GM12864 (cell line): ENCODE results near the gene LIPI.

Experiments
- DNase-seq: peaks from one replicate; pipeline ENCODE4 v3.0.0-alpha.2; 2011; ENCODE audit warnings: low read depth
- H3K4me3 ChIP-seq: 2 replicates; pipeline ENCODE4 v1.5.1; 2011; ENCODE audit warnings: mild to moderate bottlenecking, low read depth, low read length, control low read depth
- TF ChIP-seq, protein P1 (sequence below): IDR thresholded peaks from 2 replicates; pipeline ENCODE4 v1.5.1; 2011; ENCODE audit warnings: low read depth, mild to moderate bottlenecking, moderate library complexity, low read length, control low read depth, inconsistent platforms; ENCODE audit errors: missing control alignments

LIPI gene

DNA sequence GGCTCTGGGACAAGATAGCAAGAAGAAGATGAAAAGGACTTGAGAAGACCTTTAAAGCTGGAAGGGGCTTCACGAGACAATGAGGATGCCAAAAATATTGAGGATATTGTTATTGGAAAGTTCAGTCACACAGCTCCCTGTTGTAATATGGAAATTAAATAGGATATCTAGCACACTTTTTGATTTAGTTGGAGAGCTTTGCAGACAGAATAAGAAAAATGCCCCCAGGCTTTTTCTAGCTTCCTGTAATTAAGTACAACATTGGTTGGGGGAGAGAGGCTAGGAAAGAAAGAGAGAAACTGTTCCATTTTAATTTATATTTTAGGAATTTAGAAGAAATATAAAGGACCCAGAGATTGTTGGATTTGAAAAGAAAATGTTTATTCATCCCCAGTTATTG is 32.7 kb upstream of the LIPI start:
- H3K4me3 ChIP-seq: no peak overlapping the region
- TF ChIP-seq, protein P1, sequence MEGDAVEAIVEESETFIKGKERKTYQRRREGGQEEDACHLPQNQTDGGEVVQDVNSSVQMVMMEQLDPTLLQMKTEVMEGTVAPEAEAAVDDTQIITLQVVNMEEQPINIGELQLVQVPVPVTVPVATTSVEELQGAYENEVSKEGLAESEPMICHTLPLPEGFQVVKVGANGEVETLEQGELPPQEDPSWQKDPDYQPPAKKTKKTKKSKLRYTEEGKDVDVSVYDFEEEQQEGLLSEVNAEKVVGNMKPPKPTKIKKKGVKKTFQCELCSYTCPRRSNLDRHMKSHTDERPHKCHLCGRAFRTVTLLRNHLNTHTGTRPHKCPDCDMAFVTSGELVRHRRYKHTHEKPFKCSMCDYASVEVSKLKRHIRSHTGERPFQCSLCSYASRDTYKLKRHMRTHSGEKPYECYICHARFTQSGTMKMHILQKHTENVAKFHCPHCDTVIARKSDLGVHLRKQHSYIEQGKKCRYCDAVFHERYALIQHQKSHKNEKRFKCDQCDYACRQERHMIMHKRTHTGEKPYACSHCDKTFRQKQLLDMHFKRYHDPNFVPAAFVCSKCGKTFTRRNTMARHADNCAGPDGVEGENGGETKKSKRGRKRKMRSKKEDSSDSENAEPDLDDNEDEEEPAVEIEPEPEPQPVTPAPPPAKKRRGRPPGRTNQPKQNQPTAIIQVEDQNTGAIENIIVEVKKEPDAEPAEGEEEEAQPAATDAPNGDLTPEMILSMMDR: no peak
- no peak for DNase-seq

DNA sequence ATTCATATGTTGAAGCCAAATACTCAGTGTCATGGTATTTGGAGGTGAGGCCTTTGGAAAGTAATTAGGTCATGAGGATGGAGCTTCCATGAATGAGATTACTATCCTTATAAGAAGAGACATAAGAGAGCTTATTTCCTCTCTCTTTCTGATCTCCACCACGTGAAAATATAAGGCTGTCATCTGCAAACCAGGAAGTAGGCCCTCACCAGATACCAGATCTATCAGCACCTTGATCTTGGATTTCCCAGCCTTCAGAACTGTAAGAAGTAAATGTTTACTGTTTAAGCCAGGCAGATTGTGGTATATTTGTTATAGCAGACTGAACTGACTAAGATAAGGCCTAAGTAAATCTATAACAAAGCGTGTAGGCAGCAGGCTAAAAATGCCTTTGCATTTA is 30.5 kb upstream of the LIPI start:
- no peak for DNase-seq
- TF ChIP-seq, protein P1: no peak
- H3K4me3 ChIP-seq: no peak overlapping the region

DNA sequence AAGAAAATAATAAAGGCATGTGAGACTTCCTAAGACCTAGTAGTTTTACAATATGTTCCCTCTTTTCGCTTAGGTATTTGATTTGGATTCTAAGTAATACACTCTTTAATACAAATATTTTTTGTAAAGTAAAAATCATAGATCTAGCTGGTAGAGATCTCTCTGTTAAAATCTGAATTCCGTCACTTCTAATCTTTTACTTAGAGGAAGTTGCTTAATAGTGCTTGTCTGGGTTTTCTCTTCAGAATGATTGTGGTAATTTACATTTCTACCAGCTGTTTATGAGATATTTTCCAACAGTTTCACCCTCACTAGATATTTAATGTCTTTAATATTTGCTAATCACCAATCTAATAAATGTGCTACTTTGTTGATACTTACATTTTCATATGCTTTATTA is 28.5 kb upstream of the LIPI start:
- TF ChIP-seq, protein P1: no peak
- no peak overlapping the region for H3K4me3 ChIP-seq
- no peak for DNase-seq

DNA sequence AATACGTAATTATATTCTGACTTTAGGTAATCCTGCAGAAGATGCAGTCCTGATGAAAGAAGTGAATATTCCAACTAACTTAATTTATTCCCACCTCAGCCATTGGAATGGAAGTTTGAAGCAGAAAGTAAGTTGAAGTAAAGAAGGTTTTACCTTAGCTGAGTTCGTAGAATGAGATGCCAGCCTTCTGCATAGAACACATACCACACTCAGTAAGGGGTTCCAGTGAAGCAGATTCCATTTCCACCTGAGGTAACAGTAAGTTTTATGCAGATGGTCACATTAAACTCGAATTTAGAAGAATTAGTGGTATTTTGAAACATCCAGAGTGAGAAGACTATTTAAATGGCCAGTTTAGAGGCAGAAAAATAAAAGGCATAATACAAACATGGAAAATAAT is 25.4 kb upstream of the LIPI start:
- DNase-seq: no peak
- TF ChIP-seq, protein P1: no peak
- no peak overlapping the region for H3K4me3 ChIP-seq

DNA sequence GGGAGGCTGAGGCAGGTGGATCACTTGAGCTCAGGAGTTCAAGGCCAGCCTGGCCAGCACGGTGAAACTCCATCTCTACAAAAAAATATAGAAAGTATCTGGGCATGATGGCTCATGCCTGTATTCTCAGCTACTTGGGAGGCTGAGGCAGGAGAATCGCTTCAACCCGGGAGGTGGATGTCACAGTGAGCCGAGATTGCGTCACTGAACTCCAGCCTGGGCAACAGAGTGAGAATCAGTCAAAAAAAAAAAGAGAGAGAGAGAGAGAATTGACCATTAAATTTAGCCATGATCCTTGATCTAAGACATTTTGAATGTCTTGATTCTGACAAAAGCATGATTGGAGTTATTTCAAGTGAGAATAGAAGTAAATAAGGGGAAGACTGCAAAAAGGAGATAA is 24.3 kb upstream of the LIPI start:
- no peak for DNase-seq
- H3K4me3 ChIP-seq: no peak overlapping the region
- TF ChIP-seq, protein P1: no peak

DNA sequence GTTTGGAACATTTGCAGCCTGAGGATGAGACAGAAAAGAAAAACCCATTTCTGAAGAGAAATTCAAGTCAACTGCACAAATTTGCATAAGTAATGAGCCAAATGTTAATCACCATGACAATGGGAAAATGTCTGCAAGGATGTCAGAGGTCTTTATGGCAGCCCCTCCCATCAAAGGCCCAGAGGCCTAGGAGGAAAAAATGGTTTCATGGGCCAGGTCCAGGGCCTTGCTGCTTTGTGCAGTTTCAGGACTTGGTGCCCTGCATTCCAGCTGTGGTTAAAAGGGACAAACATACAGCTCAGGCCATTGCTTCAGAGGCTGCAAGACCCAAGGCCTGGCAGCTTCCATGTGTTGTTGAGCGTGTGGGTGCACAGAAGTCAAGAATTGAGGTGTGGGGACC is 18.6 kb upstream of the LIPI start:
- H3K4me3 ChIP-seq: no peak overlapping the region
- TF ChIP-seq, protein P1: no peak
- no peak for DNase-seq

DNA sequence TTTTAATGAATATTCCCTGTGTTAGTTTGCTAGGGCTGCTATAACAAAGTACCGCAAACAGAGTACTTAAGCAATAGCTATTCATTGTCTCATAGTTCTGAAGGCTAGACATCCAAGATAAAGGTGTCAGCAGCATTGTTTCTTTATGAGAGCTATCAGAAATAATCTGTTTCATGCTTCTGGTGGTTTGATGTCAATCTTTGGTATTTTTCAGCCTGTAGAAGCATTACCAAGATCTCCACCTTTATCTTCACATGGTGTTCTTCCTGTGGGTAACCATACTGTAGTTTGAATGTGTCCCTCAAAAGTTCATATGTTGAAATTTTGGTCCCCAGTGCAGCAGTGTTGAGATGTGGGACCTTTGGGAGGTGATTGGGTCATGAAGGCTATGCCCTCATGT is 12.6 kb upstream of the LIPI start:
- DNase-seq: no peak
- no peak overlapping the region for H3K4me3 ChIP-seq
- TF ChIP-seq, protein P1: no peak
